ENCODE measurements around the gene NRXN2.

- TF ChIP-seq ZFP37 (tag by site-specific recombination; IDR thresholded peaks at IDR 0.05) = no peak
- no peak for TF ChIP-seq ZNF404 (tag by site-specific recombination; IDR thresholded peaks at IDR 0.05)
- TF ChIP-seq CTCF (tag by site-specific recombination; IDR thresholded peaks at IDR 0.05) = no peak
- no peak for TF ChIP-seq ZNF221 (tag by site-specific recombination; IDR thresholded peaks at IDR 0.05; ENCODE audit: borderline replicate concordance)
- no peak for TF ChIP-seq ZNF768 (tag by site-specific recombination; IDR thresholded peaks at IDR 0.05)
- TF ChIP-seq ZBTB20 (tag by site-specific recombination; IDR thresholded peaks at IDR 0.05) = no peak
- no peak for TF ChIP-seq ZNF510 (tag by site-specific recombination; IDR thresholded peaks at IDR 0.05; ENCODE audit: insufficient replicate concordance)
Measured at GRCh38 chr11:64571410-64572091, 151.4 kb downstream of the NRXN2 start.
